Left renal pelvis (tissue), 4 donors: ENCODE data around the gene CBFA2T3. TPM values are rescaled to one million over a fixed set of nuclear protein-coding genes. Genes with fewer than 3 reads are reported as not detected.

ENCODE experiments used
- DNase-seq, 4 donors: peaks; one replicate each; pipeline ENCODE4 v3.0.0-alpha.2; 2013; ENCODE audit warnings: low read depth in 4 of 4, low spot score in 3 of 4
- polyA plus RNA-seq, 4 donors: library from polyadenylated mRNA; unstranded; fragments of 120-200 nt; gene quantifications; one replicate each; pipeline ENCODE4 v1.2.1, GENCODE V29; 2013; ENCODE audit not compliant: insufficient read length in 4 of 4

Gene CBFA2T3
- polyA plus RNA-seq, 4 donors: 2.7 to 3.5 (median 3.2) TPM

DNA sequence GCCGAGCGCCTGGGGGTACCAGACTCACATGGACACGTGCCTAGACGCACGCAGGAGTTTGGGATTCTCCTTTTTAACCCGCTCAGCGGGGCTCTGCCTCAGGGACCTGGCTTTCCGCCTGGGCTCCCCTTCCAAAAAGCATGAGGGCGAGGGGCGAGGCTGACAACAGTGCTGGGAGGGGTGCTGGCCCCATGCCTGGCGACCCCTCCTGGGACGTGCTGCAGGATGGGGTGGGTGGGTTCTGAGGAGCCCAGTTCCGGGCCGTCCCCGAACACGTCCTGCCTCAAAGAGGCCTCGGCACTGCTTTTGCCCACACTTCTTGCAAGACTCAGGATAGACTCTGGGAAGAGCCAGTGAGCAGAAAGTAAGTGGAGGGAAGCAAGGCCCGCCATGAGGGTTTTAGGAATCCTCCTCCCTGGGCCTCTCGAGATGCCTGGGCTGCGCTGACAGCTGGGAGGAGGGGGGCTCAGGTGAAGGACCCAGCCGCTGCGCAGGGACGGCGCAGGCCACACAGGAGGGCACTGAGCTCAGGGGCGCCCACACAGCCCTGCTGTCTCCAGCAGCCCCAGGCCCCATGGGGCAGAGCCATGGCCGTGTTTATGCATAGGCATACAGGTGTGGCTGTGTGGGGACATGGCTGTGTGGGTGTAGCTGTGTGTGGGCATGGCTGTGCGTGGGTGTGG lies 95.2 kb downstream of the CBFA2T3 start:
- no peak for DNase-seq

DNA sequence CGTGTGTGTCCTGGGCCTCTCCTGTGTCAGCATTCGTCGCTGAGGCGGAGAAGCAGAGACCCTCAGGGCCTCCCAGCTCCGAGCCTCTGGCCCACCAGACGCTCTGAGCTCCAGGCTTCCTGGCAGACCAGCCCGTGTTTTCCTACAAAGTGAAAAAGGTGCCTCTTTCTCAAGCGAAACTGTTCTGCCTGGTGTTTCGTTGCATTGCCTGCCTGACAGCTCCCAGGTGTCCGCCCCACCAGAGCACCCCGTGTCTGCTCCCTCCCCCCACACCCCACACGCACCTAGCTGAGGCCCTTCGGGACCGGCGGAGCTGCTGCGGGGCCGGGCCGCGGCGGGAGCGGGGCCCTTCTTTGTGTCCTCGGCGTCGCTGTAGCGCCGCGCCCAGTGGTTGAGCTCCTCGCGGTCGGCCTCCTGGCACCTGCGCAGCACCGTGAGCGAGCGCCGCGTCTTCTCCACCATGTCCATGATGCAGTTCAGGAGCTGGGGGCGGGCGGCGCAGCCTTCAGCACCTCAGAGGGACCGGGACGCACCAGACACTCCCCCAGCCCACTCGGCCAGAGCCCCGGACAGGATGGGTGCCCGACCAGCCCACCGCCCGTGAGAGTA lies 95.9 kb downstream of the CBFA2T3 start:
- DNase-seq: no peak

DNA sequence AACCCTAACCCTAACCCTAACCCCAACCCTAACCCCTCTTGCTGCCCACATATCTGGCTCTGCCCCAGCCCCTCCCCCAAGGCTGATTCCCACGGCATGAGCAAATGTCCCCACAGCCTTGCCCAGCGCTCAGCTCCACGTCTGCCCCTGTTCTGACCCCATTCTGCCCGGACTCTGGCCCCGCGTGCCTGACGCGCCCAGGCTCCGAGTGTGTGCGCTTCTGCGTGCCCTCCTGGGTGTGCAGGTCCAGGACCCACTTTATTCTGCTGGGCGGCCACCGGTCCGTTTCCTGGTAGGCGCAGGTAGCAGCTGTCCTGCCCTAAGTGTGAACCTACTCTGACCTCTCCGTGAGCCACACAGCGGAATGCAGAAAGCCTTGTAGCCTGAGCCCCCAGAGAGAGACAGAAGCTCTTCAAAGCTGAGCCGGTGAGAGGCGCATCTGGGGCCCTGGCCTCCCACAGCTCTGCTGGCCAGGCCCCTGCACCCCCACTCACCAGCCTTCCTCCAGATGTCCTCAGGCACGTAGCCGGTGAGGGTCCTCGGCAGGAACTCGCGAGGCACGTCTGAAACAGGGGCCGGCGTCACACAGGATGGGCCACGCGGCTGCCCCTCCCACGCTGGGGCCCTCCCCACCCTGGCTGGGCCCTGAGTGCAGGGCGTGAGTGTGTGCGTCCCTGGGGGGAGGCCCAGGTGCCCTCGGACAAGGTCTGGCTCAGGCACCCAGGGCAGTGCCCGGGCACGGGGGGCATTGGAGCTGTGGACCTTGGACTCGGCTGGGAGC lies 96.6 kb downstream of the CBFA2T3 start:
- no peak for DNase-seq

DNA sequence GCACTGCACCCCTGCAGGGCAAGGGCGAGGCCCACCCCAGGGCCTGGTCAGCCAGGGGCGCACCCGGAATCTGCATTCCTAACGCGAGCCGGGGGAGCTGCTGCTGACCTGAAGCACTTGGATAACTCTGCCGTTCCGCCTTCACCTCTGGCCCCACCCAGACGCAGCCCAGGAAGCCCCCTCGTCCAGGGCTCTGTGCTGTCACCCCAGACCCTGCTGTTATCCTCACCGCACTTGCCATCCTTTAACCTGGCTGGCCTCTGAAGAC lies 97.3 kb downstream of the CBFA2T3 start:
- no peak for DNase-seq

DNA sequence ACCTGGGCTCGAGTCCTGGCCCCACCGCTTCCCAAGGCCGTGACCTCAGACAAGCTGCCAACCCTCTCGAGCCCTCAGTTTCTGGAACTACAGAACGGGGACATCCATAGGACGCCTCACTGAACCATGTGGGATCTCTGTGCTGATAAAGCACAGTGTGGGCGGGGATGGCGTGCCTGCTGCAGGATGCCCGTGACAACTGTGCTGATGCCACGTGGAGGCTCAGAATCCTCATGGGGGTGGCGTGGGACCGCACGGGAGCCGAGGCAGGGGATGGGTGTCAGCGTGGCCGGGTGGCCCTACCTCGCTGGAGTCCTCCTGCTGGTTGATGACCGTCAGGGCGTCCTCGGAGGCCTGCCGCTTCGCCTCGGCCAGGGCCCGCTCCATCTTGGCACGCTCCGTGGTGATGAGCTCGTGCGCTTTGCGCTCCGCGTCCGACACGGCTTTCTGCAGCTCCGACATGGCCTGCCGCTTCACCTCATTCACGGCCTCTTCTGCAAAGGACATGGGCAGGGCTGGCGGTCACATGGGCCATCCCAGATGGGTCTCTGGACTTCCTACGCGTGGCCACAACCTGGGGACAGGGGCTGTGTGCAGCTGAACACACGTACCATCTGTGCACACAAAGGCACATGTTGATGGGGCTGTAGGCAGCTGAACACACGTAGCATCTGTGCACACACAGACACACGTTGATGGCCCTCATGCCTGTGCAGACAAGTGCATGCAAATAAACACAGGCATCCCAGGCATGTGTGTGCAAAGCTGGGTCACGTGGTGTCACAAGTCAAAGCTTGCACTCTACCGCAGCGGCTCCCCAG lies 97.8 kb downstream of the CBFA2T3 start:
- DNase-seq: no peak

DNA sequence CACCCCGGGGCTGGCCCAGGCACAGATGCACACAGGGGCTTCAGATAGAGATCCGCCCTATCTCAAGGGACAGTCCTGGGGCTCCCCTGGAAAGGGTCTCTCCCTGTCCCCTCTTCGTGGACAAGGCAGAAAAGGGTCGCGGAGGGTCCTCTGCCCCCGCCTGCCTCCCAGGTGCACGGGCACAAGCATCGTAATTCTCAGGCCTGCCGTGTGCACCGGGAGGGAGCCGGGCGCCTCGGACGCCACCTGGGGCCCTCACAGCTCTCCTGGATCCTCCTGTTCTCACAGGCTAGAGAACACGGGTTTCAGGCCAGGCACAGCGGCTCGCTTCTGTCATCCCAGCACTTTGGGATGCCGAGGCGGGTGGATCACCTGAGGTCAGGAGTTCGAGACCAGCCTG lies 98.7 kb downstream of the CBFA2T3 start:
- no peak for DNase-seq

DNA sequence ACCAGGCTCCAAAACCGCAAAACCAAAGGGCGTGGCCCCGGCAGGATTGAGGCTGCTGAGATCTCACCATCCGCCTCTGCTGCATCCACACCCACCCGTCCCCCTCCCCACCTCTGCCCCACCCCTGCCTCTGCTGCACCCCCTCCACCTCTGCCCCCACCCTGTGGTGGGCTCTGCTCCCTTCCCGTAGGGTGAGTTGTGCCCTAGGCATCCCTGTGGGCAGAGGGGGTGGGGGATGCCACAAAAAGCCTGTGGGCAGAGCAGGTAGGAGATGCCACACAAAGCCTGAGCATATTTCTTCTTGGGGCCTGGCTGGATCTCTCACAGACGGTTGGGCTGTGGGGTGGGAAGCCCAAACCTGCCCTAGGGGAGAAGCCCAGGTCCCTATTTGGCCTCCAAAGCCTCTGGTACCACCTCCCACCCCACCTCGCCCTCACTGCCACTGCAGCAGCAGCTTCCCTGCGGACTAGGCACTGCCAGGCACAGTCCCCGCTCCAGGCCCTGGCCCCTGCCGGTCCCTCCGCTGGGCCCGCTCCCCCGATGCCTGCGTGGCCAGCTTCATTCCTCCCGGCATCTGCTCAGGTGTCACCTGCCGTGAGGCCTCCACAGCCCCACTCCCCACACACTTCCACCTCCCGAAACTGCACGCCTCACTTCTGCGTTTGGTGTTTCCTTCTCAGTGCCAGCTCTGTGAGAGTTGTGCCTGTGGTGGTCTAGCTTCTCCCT lies 99.3 kb downstream of the CBFA2T3 start:
- no peak for DNase-seq

DNA sequence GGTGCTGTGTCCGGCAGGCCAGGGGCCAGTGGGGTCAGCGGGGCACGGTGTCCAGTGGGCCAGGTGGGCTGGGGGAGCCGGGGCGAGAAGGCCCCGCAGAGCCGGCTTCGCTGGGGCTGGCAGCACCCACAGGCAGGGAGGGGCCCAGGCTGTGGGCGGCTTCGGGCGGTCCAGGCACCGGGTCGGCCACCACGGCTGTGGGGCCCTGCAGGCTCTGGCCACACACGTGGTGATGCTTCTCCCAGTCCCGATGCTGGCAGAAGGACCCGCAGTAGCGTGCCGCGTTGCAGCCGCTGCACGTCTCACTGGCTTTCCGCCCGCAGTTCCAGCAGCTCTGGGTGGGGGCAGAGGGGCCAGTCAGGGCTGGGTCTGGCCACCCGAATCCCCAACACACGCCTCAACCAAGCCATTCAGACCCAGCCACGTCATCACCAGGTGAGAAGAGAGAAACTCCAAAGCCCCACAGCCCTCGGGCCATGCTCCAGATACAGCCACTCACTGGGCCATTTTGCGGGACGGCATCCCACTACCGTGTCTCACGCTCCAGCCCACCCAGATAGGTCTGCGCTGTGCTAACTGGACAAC lies 100.0 kb downstream of the CBFA2T3 start:
- DNase-seq: no peak

DNA sequence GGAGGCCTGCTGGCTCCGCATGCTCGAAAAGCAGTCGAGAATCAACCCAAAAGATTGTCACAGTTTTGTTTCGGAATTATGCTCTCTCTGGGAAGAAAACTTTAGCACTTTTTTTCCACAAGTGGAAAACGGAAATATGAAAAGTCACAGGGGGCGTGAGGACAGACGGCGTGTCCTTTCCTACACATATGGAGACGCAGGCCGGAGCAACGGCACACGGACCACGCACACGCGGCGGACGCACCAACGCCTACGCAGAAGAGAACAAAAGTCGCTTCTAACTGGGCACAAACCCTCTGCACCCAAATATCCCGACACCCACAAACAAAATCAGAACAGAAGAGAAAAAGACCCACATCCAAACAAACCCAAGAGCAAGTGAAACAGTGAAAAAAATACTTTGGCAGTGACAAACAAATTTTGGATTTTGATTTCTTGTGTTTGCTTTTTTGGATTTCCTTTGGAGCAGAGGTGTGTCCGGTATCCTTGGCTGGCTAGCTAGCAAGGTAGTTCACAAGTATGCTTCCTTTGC lies 101.2 kb downstream of the CBFA2T3 start:
- no peak for DNase-seq

DNA sequence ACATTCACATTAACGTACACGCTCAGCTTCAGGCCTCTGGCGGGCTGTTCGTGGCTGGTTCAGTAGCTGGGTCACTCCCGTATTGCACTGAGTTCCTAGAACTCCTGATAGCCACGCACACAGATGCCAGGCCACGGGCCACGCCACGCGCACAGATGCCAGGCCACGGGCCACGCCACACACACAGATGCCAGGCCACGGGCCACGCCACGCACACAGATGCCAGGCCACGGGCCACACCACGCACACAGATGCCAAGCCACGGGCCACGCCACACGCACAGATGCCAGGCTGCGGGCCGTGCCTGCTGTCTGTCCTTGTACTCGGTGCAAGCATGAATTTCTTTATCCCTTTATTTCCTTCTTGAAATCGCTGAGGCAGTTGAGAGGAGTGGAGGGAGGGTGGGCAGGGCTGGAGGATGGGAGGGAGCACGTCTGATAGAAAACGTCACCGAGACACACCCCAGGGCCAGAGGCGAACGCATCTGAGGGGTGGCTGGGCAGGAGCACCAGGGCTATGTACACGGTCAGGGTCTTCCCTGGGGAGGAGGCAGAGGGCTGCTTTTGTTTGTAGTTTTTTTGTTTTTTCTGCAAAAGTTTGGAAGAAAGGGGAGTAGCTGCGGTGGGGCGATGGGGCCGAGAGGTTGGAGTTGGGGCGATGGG lies 101.9 kb downstream of the CBFA2T3 start:
- DNase-seq: no peak

DNA sequence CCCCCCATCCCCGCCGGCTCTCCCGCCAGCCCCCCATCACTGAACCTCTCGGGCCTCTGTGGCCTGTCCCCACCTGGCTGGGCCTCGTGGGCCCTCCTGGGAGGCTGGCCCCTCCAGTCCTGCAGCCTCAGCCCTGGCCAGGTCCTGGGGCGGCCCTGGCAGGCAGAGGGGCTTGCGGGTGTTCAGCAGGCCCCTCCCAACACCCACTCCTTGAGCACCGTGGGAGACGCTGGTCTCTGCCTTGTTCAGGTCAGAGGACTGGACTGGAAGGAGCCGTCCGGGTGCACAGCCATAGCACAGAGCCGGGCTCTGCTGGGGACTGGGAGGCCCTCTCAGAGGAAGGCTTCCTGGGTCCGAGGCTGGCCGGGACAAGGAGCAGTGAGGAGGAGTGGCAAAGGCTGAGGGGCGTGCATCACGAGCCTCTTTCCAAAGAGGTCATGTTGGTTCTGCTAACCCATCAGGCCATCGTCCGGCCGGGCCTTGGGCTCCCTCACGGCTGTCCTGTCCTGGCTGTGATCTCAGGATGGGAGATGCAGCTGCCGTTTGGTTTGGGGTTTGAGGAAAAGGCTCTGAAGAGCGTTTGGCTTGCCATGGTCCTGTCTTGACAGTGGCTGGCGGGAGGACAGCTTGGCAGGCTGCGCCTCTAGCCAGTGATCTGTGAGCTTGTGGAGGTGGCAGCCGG lies 104.2 kb downstream of the CBFA2T3 start:
- DNase-seq: no peak

DNA sequence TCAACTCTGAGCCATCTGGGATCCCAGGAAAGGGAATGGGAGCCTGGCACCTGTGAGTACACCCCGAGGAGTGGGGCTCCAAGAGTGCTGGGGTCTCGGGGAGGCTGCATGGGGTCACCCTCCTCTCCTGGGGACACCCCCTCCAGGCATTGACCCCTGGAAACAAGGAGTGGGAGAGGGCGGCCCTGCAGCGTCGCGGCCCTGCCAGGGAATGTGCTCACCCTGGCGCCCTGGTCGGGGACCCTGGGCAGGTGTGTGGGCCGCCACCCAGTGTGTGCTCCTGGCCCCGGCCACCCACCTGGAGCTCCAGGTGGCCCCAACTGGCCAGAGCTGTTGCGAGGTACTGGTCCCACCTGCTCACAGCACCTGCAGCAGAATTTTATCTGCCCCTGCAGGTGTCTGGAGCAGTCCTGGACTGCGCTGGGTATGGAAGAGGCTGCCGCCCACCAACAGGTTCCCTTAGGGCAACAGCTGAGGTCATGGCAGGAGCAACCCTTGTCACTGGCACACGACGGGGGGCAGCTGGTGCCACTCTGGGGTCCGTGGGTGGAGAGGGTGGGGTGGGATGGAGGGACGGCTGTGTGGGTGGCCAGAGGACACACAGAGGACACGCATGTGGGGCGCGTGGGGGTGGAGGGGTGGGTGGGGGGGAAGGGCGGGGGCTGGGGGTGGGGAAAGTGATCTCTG lies 105.1 kb downstream of the CBFA2T3 start:
- no peak for DNase-seq

DNA sequence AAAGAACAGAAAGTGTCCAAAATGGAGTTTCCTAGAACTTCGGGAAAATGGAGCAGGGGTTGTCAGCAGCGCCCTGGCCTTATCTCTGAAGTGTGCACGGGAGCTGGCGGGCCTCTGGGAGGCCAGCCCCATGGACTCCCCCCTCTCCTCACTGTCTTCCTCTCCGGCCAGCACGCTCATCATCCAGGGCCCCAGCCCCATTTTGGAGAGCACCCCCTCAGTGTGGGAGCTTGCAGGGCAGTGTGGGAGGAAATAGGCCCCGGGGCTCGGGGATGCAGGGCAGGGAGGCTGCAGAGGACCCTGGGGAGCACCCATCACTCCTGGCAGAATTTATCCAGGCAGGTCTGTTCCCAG lies 105.7 kb downstream of the CBFA2T3 start:
- no peak for DNase-seq

DNA sequence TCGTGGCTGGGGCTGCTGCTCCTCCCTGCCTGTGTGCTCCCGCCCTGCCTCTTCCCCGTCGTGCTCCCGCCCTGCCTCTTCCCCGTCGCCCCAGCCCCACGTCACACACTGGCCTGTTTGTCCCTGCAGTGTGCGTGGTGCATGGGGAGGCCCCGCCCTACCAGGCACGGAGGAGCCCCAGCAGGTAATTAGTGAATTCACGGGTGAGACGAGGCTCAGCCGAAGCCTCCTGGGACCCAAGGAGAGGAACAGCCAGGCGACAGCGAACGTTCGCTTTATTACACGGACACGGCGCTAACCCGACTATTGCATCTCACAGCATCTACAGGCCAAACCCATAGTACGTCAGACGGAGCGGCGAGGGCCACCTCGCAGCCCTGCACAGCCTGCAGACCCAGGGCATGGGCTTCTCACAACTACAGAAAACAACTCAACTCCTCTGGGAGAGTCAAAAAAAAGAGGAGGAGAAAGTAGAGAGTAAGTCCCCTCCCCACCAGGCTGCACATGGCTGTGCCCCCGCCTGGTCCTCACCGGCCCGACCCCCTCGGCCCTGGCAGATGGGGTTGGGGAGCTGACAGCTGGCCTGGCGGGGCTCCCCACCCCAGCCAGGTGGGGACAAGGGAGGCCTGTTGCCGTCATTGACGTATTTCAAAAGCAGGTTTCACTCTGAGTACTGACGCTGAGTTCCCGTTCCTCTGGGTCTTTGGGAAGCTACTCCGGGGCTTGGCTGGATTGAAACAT lies 106.2 kb downstream of the CBFA2T3 start:
- DNase-seq: no peak

DNA sequence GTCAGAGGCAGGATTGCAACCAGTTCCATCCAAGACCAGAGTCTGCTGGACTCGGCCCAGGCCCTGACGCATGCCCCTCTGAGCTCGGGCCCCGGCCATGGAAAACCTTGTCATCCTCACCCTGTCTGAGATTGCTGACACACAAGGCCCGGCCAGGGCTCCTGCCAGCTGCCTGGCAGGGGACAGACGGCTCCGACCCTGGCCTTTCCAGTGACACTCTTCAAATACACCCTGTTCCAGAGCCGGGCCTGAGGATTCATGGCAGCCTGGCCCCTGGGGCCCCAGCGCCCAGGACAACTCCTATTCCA lies 107.4 kb downstream of the CBFA2T3 start:
- no peak for DNase-seq

DNA sequence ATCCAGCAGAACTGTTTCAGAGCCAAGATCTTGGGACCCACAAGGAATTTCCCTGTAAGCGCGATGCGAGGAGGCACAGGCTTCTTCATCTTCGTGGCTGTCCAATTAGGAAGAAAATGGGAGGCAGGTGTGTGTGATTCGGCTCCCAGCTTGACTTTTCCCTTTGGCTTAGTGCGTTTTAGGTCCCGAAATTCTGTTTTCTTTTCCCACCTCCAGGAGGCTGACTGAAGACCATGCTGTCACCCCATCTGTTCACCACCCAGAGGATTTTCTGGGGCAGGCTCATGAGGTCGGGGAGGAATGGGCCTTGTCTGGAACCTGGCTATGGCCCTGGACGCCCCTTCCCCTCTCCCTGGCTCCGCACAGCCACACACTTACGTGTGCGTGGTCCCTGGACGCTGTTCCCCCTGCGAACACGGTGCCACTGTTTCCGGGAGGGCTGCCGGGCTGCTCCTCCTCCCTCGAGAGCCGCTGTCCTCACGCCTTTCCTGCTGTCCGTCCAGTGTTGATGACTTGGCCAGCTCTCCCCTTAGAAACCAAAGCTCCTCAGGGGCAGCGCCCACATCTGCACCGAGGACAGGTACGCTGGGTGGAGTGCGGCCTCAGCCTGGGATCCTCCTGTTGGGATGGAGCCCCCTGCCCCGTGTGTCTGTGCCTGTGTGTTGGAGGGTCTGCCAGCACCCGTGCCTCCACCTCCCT lies 107.9 kb downstream of the CBFA2T3 start:
- no peak for DNase-seq

DNA sequence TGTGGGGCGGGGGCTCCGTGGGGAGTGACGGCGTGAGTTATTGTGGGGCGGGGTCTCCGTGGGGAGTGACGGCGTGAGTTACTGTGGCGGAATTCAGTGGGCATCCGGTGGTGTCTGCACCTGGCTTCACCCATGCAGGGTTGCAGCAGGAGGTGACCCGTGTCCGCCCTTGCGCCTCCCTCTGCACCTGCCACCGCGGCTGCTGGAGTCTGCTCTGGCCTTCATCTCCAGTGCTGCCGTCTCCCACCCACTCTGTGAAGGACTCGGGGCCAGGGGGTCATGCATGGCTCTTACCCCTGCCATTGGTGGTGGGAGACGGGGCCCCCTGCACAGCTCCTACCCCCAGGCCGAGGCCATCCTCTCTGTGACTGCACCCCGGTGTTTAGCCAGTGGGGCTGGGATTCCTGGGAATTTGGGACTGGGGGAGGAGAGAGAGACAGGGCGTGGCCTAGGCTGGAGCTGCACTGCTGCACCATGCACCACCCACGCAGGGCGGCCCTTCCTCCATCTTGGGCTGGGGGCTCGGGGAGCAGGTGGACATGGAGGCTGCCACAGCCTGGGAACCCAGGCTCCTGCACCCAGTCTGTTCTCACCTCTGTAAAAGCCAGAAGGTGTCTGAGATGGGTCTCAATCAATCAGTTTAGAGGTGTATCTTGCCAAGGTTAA lies 109.3 kb downstream of the CBFA2T3 start:
- DNase-seq: no peak
